HG02759 (cell line): Measurements from ENCODE around the gene PCBP3.
"Not testable (repeated sequence)": the region's sequence is repeated elsewhere in the genome, so short reads cannot be mapped to it uniquely, and the experiment has no call there.

ENCODE experiments used
- ATAC-seq: cut with Tn5 transposase; IDR thresholded peaks from one replicate; pipeline ENCODE4 v1.9.1; 2021; ENCODE audit warnings: mild to moderate bottlenecking, moderate library complexity; ENCODE audit not compliant: unreplicated experiment

The PCBP3 gene

GRCh38 chr21:45669382-45669781 lies 25.9 kb downstream of the PCBP3 start:
- no peak for ATAC-seq

- no peak for ATAC-seq
Measured at GRCh38 chr21:45670731-45671130, 27.2 kb downstream of the PCBP3 start.

- not testable (repeated sequence) for ATAC-seq
Measured at GRCh38 chr21:45678790-45679189, 35.3 kb downstream of the PCBP3 start.

GRCh38 chr21:45680215-45680614 lies 36.7 kb downstream of the PCBP3 start:
- no peak for ATAC-seq

- ATAC-seq: no peak
Measured at GRCh38 chr21:45695086-45695485, 51.6 kb downstream of the PCBP3 start.

- ATAC-seq: no peak
Measured at GRCh38 chr21:45698493-45699184, 55.1 kb downstream of the PCBP3 start.

- ATAC-seq: no peak
Measured at GRCh38 chr21:45699251-45699942, 55.9 kb downstream of the PCBP3 start.

- ATAC-seq: no peak
Measured at GRCh38 chr21:45699966-45700365, 56.4 kb downstream of the PCBP3 start.

- no peak for ATAC-seq
Measured at GRCh38 chr21:45700461-45700860, 56.9 kb downstream of the PCBP3 start.

GRCh38 chr21:45704311-45705108 lies 61.0 kb downstream of the PCBP3 start:
- no peak for ATAC-seq

- ATAC-seq: no peak
Measured at GRCh38 chr21:45706299-45706698, 62.8 kb downstream of the PCBP3 start.

GRCh38 chr21:45709173-45709572 lies 65.6 kb downstream of the PCBP3 start:
- ATAC-seq: no peak

- no peak for ATAC-seq
Measured at GRCh38 chr21:45709696-45710268, 66.3 kb downstream of the PCBP3 start.

GRCh38 chr21:45710306-45710705 lies 66.8 kb downstream of the PCBP3 start:
- ATAC-seq: not testable (repeated sequence)

- no peak for ATAC-seq
Measured at GRCh38 chr21:45713613-45714012, 70.1 kb downstream of the PCBP3 start.

GRCh38 chr21:45715441-45715840 lies 71.9 kb downstream of the PCBP3 start:
- ATAC-seq: no peak

- ATAC-seq: no peak
Measured at GRCh38 chr21:45718413-45718812, 74.9 kb downstream of the PCBP3 start.

- ATAC-seq: no peak
Measured at GRCh38 chr21:45719177-45719802, 75.8 kb downstream of the PCBP3 start.

- not testable (repeated sequence) for ATAC-seq
Measured at GRCh38 chr21:45720204-45720603, 76.7 kb downstream of the PCBP3 start.

GRCh38 chr21:45721671-45722070 lies 78.1 kb downstream of the PCBP3 start:
- no peak for ATAC-seq
